ENCODE measurements around the gene PPP1R26. TPM values are rescaled to one million over a fixed set of nuclear protein-coding genes. Genes with fewer than 3 reads are reported as not detected.

Gene PPP1R26
- total and polyA plus RNA-seq, 2 of the 4 experiments (the other 2 are of a cell fraction) = 3.8 to 5.6 TPM

- Histone ChIP-seq H4K20me1 (ENCODE audit: insufficient read depth, low read length) (no peaks in the 10 kb centered on the region), H2AFZ (replicated peaks; ENCODE audit: low read length, poor library complexity) (no peak overlapping the region), H4K8ac (ENCODE audit: low read depth in 2 of 2, low read length in 2 of 2) (no peak overlapping the region), H3K4me3 (ENCODE audit: insufficient read depth, low read depth, low read length) (no peak overlapping the region), H3K4me2 (ENCODE audit: low read depth, low read length) (no peak overlapping the region), H3K4ac (ENCODE audit: low read depth, low read length) (no peak overlapping the region), H3K27ac (ENCODE audit: insufficient read depth, low read length) (no peak overlapping the region), H3K4me1 (ENCODE audit: control insufficient read depth, insufficient read depth, low read length) (peaks cover 6% of the 10 kb centered on the region), H3K27me3 (ENCODE audit: control insufficient read depth, insufficient read depth, low read length) (no peaks in the 10 kb centered on the region), H3K9me1 (ENCODE audit: insufficient read depth, low read length) (peaks cover 7% of the 10 kb centered on the region), H3K9ac (ENCODE audit: low read depth, low read length) (no peak overlapping the region), H3K9me3 (ENCODE audit: control insufficient read depth, insufficient read depth, low read length) (no peaks in the 10 kb centered on the region), H3K23ac (ENCODE audit: low read depth, low read length) (no peak overlapping the region), H4K91ac (ENCODE audit: insufficient read depth, low read depth, low read length) (no peak overlapping the region), H2BK120ac (ENCODE audit: low read depth, low read length) (no peak overlapping the region), H2BK15ac (ENCODE audit: low read depth, low read length) (no peak overlapping the region), H3K14ac (replicated peaks; ENCODE audit: low read depth, low read length) (no peak overlapping the region), H3K56ac (ENCODE audit: extremely low read depth, insufficient read depth, low read length) (no peak overlapping the region), H3K79me1 (ENCODE audit: low read depth in 1 of 2, low read length in 2 of 2) (no peaks in the 10 kb centered on the region), H3K36me3 (ENCODE audit: control insufficient read depth, insufficient read depth, low read length) (no peaks in the 10 kb centered on the region), H2BK5ac (ENCODE audit: low read depth, low read length, poor library complexity, severe bottlenecking) (no peak overlapping the region), H2AK5ac (ENCODE audit: low read depth, low read length) (no peak overlapping the region), H2BK20ac (ENCODE audit: low read depth, low read length) (no peak overlapping the region), H3K18ac (ENCODE audit: low read depth, low read length) (no peak overlapping the region), H4K5ac (ENCODE audit: low read depth, low read length) (no peak overlapping the region), H2AK9ac (replicated peaks; ENCODE audit: low read depth, low read length, poor library complexity) (no peak overlapping the region)
- POLR2A ChIA-PET (ENCODE audit: unreplicated experiment) = no interaction called here
- 80% methylated on average over 4 of the region's 7 CpGs; no CpG with 5 or more reads in 1 of the 2 experiments for WGBS, 2 experiments (ENCODE audit: extremely low coverage in 2 of 2, insufficient read length in 1 of 2)
- DNase-seq (no peak), ATAC-seq (ENCODE audit: low read depth) (no peak)
- dilution Hi-C loops (cut with HindIII; ENCODE audit: low sequenced_read_pairs, unreplicated experiment) (no loop called here), intact Hi-C loops (cut with micrococcal nuclease) (no loop called here), in situ Hi-C loops (cut with MboI; ENCODE audit: low sequenced_read_pairs) (no loop called here)
- BruUV-seq (replicated peaks) = no TSS peak
- TF ChIP-seq RAD21 (IDR thresholded peaks at IDR 0.05; ENCODE audit: low read length) = no peak
- TF ChIP-seq POLR2A (IDR thresholded peaks at IDR 0.05; ENCODE audit: low read depth, low read length) = no peak
- no peak for TF ChIP-seq MAZ (IDR thresholded peaks at IDR 0.05; ENCODE audit: borderline replicate concordance, low read depth, low read length)
- no peak for TF ChIP-seq FOS (IDR thresholded peaks at IDR 0.05; ENCODE audit: low read depth, low read length)
- TF ChIP-seq SMC3 (IDR thresholded peaks at IDR 0.05; ENCODE audit: low read depth, low read length) = no peak
- TF ChIP-seq CEBPB (IDR thresholded peaks at IDR 0.05; ENCODE audit: low read depth, low read length) = no peak
- TF ChIP-seq RCOR1 (IDR thresholded peaks at IDR 0.05; ENCODE audit: insufficient replicate concordance, low read length) = no peak
- no peak for TF ChIP-seq RFX5 (IDR thresholded peaks at IDR 0.05; ENCODE audit: low read depth, low read length)
- no peak for TF ChIP-seq NFE2L2 (IDR thresholded peaks at IDR 0.05; ENCODE audit: low read depth, low read length)
- TF ChIP-seq ELK1 (IDR thresholded peaks at IDR 0.05; ENCODE audit: borderline replicate concordance, low read depth, low read length) = no peak
- no peak for TF ChIP-seq CTCF (conservative IDR thresholded peaks at IDR 0.05; ENCODE audit: low read depth, low read length)
- no peak for TF ChIP-seq BHLHE40 (IDR thresholded peaks at IDR 0.05; ENCODE audit: low read depth, low read length)
- TF ChIP-seq, protein P1, sequence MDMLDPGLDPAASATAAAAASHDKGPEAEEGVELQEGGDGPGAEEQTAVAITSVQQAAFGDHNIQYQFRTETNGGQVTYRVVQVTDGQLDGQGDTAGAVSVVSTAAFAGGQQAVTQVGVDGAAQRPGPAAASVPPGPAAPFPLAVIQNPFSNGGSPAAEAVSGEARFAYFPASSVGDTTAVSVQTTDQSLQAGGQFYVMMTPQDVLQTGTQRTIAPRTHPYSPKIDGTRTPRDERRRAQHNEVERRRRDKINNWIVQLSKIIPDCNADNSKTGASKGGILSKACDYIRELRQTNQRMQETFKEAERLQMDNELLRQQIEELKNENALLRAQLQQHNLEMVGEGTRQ (IDR thresholded peaks at IDR 0.05; ENCODE audit: low read depth, low read length) = no peak
- no peak for TF ChIP-seq MXI1 (IDR thresholded peaks at IDR 0.05; ENCODE audit: borderline replicate concordance, low read depth, low read length)
- no peak for TF ChIP-seq MAFK (IDR thresholded peaks at IDR 0.05; ENCODE audit: low read depth, low read length)
- TF ChIP-seq CHD1 (IDR thresholded peaks at IDR 0.05; ENCODE audit: low read depth, low read length) = no peak
- CTCF ChIA-PET = no interaction called here
Observed at GRCh38 chr9:135464181-135464580, 15.4 kb upstream of the PPP1R26 start.
